Osteocyte (in vitro differentiated cells): Measurements from ENCODE around the gene DCST2. TPM values are rescaled to one million over a fixed set of nuclear protein-coding genes. Genes with fewer than 3 reads are reported as not detected.

ENCODE experiments used
- DNase-seq: peaks from one replicate; pipeline ENCODE4 v3.0.0; 2021; ENCODE audit warnings: mixed read lengths; ENCODE audit not compliant: unreplicated experiment; ENCODE audit errors: extremely low spot score
- H3K27ac Mint-ChIP-seq: one replicate; pipeline ENCODE4 v1.8.0; 2021; ENCODE audit warnings: mild to moderate bottlenecking, mixed read lengths; ENCODE audit not compliant: unreplicated experiment
- H3K27me3 Mint-ChIP-seq: one replicate; pipeline ENCODE4 v1.8.0; 2021; ENCODE audit warnings: mixed read lengths; ENCODE audit not compliant: unreplicated experiment
- H3K36me3 Mint-ChIP-seq: one replicate; pipeline ENCODE4 v1.8.0; 2021; ENCODE audit warnings: mixed read lengths; ENCODE audit not compliant: unreplicated experiment
- H3K4me1 Mint-ChIP-seq: one replicate; pipeline ENCODE4 v1.8.0; 2021; ENCODE audit warnings: mixed read lengths; ENCODE audit not compliant: unreplicated experiment
- H3K4me3 Mint-ChIP-seq: one replicate; pipeline ENCODE4 v1.8.0; 2021; ENCODE audit warnings: mild to moderate bottlenecking, moderate library complexity, mixed read lengths; ENCODE audit not compliant: unreplicated experiment
- H3K9me3 Mint-ChIP-seq: one replicate; pipeline ENCODE4 v1.8.0; 2021; ENCODE audit warnings: mixed read lengths; ENCODE audit not compliant: unreplicated experiment
- total RNA-seq: library from RNA; stranded (reverse); gene quantifications from 2 replicates; pipeline ENCODE4 v1.2.1, GENCODE V29; 2021
- TF ChIP-seq, protein P1 (sequence below): fragments of 200-600 bp; sonication (generic); IDR thresholded peaks from 2 replicates; pipeline ENCODE4 v1.5.0; 2021; ENCODE audit warnings: antibody characterized with exemption, mild to moderate bottlenecking, moderate library complexity

The DCST2 gene
- total RNA-seq, 1 donor from 2014 or later: 0.75 TPM

GRCh38 chr1:155003766-155004351, 29.7 kb downstream of the DCST2 start:
- TF ChIP-seq, protein P1, sequence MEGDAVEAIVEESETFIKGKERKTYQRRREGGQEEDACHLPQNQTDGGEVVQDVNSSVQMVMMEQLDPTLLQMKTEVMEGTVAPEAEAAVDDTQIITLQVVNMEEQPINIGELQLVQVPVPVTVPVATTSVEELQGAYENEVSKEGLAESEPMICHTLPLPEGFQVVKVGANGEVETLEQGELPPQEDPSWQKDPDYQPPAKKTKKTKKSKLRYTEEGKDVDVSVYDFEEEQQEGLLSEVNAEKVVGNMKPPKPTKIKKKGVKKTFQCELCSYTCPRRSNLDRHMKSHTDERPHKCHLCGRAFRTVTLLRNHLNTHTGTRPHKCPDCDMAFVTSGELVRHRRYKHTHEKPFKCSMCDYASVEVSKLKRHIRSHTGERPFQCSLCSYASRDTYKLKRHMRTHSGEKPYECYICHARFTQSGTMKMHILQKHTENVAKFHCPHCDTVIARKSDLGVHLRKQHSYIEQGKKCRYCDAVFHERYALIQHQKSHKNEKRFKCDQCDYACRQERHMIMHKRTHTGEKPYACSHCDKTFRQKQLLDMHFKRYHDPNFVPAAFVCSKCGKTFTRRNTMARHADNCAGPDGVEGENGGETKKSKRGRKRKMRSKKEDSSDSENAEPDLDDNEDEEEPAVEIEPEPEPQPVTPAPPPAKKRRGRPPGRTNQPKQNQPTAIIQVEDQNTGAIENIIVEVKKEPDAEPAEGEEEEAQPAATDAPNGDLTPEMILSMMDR: no peak
- Mint-ChIP-seq H3K27ac (peak overlapping the region; percentile 96), H3K27me3 (no peaks in the 10 kb centered on the region), H3K4me3 (peak overlapping the region; percentile 91), H3K4me1 (peaks cover 32% of the 10 kb centered on the region), H3K36me3 (no peaks in the 10 kb centered on the region), H3K9me3 (no peaks in the 10 kb centered on the region)
- DNase-seq: no peak

GRCh38 chr1:155003227-155003765, 30.3 kb downstream of the DCST2 start:
- H3K4me3 Mint-ChIP-seq: peak overlapping the region; percentile 91
- no peaks in the 10 kb centered on the region for H3K27me3 Mint-ChIP-seq
- peak overlapping the region; percentile 96 for H3K27ac Mint-ChIP-seq
- no peaks in the 10 kb centered on the region for H3K36me3 Mint-ChIP-seq
- H3K4me1 Mint-ChIP-seq: peaks cover 34% of the 10 kb centered on the region
- TF ChIP-seq, protein P1: no peak
- no peak for DNase-seq
- no peaks in the 10 kb centered on the region for H3K9me3 Mint-ChIP-seq

GRCh38 chr1:155002464-155003226, 30.9 kb downstream of the DCST2 start, which contains the start of gene ZBTB7B:
Gene ZBTB7B, plus strand, starts transcription at chr1:155002802. Its CDS starts 11,859 bp downstream, at chr1:155014661.
- H3K9me3 Mint-ChIP-seq: no peaks in the 10 kb centered on the region
- H3K4me3 Mint-ChIP-seq: peak within 1 kb of the TSS; percentile 94
- TF ChIP-seq, protein P1: no peak
- no peaks in the 10 kb centered on the region for H3K27me3 Mint-ChIP-seq
- no peaks in the 10 kb centered on the region for H3K36me3 Mint-ChIP-seq
- no peak for DNase-seq
- peak within 1 kb of the TSS; percentile 96 for H3K27ac Mint-ChIP-seq
- peaks cover 34% of the 10 kb centered on the region for H3K4me1 Mint-ChIP-seq

GRCh38 chr1:155001675-155002463, 31.7 kb downstream of the DCST2 start:
- Mint-ChIP-seq H3K36me3 (no peaks in the 10 kb centered on the region), H3K27ac (peak overlapping the region; percentile 95), H3K4me1 (peaks cover 34% of the 10 kb centered on the region), H3K4me3 (peak overlapping the region; percentile 94), H3K27me3 (no peaks in the 10 kb centered on the region), H3K9me3 (no peaks in the 10 kb centered on the region)
- TF ChIP-seq, protein P1: peak; percentile 56
- peak; percentile 100 for DNase-seq

DNA sequence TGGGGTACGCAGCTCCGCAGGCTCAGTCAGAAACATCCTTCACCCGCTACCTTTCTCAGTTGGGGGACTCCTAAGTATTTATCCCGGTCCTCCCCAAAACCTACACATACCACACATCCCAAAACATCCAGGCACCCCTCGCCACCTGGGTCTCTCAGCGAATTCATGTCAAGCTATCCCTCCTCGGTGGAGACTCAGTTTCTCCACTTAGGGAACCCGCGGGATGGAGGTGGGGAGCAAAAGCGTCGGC, 32.2 kb downstream of the DCST2 start:
- H3K27me3 Mint-ChIP-seq: no peaks in the 10 kb centered on the region
- no peaks in the 10 kb centered on the region for H3K9me3 Mint-ChIP-seq
- H3K27ac Mint-ChIP-seq: peak overlapping the region; percentile 95
- no peak for DNase-seq
- H3K36me3 Mint-ChIP-seq: no peaks in the 10 kb centered on the region
- TF ChIP-seq, protein P1: no peak
- H3K4me1 Mint-ChIP-seq: peaks cover 31% of the 10 kb centered on the region
- H3K4me3 Mint-ChIP-seq: peak overlapping the region; percentile 94
